HCT116 (cell line): Measurements from ENCODE around the gene CRYBG3. TPM values are rescaled to one million over a fixed set of nuclear protein-coding genes. Genes with fewer than 3 reads are reported as not detected.

ENCODE experiments used
- ATAC-seq: fragments of 200-7000 bp; cut with Tn5 transposase; 2 replicates; pipeline ENCODE4 v1.9.1; 2020; ENCODE audit warnings: mild to moderate bottlenecking, moderate library complexity
- BruUV-seq: library from RNA; stranded (reverse); fragments of 400-500 nt; replicated peaks from 2 replicates; lab custom pipeline; 2021; lab: Mats Ljungman, UMichigan
- CTCF ChIA-PET: fragments of 300-600 bp; sonication (Branson Sonifier 250); formaldehyde crosslinking; loops from one replicate; lab custom pipeline; 2021; ENCODE audit warnings: antibody characterized with exemption; lab: Charles Lee
- POLR2A ChIA-PET: fragments of 300-600, 350-600 bp; sonication (Branson Sonifier 250); formaldehyde crosslinking; loops from one replicate; lab custom pipeline; 2021; ENCODE audit warnings: antibody characterized with exemption; lab: Charles Lee
- RAD21 ChIA-PET, 2 experiments: fragments of 300-600 bp; sonication (Branson Sonifier 250); formaldehyde crosslinking; loops; one replicate each; lab custom pipeline; 2023; ENCODE audit warnings: low total read pairs in 2 of 2; ENCODE audit not compliant: uncharacterized antibody in 2 of 2, unreplicated experiment in 2 of 2, low non-redundant PET in 1 of 2; lab: Charles Lee
- DNase-seq: peaks from one replicate; pipeline ENCODE4 v3.0.0-alpha.2; 2010; ENCODE audit warnings: low read depth, low spot score
- H2AFZ ChIP-seq: fragments of 200-600 bp; shearing (Covaris generic), sonication (generic); 2 replicates; pipeline ENCODE4 v1.6.1; 2017; ENCODE audit warnings: low read depth, mixed run types, mixed read lengths, antibody characterized with exemption, low read length; ENCODE audit not compliant: poor library complexity, severe bottlenecking
- H3K27ac ChIP-seq: 2 replicates; pipeline ENCODE4 v1.5.1; 2012; ENCODE audit warnings: low read depth, low read length
- H3K27me3 ChIP-seq: fragments of 200-600 bp; sonication (generic); 2 replicates; pipeline ENCODE4 v1.6.1; 2016; ENCODE audit warnings: mixed run types, low read length, mixed read lengths; ENCODE audit not compliant: insufficient read depth
- H3K36me3 ChIP-seq, 2 experiments: fragments of 200-500 bp in 1 of 2; fragments of 200-600 bp in 1 of 2; sonication (Bioruptor generic) in 1 of 2; sonication (generic) in 1 of 2; 2 replicates each; pipeline versions ENCODE4 v1.5.1 to v1.6.1; 2014 to 2016; ENCODE audit warnings: low read length in 2 of 2, inconsistent platforms in 1 of 2, mixed read lengths in 1 of 2, mixed run types in 1 of 2; ENCODE audit not compliant: insufficient read depth in 2 of 2, control insufficient read depth in 1 of 2
- H3K4me1 ChIP-seq, 2 experiments: fragments of 200-600 bp in 1 of 2; sonication (generic) in 1 of 2; 2 replicates each; pipeline versions ENCODE4 v1.5.1 to v1.6.1; 2012 to 2017; ENCODE audit warnings: low read length in 2 of 2, inconsistent platforms in 1 of 2, mild to moderate bottlenecking in 1 of 2, mixed read lengths in 1 of 2, mixed run types in 1 of 2, moderate library complexity in 1 of 2; ENCODE audit not compliant: insufficient read depth in 2 of 2, control insufficient read depth in 1 of 2
- H3K4me2 ChIP-seq: fragments of 200-600 bp; sonication (generic); 2 replicates; pipeline ENCODE4 v1.6.1; 2017; ENCODE audit warnings: mixed run types, low read length, mixed read lengths
- H3K4me3 ChIP-seq, 2 experiments: fragments of 200-600 bp in 1 of 2; sonication (generic) in 1 of 2; replicated peaks in 1 of 2; 2 replicates each; pipeline ENCODE4 v1.5.1; 2011 to 2016; ENCODE audit warnings: low read length in 2 of 2, control low read depth in 1 of 2, low read depth in 1 of 2, mild to moderate bottlenecking in 1 of 2, mixed read lengths in 1 of 2, mixed run types in 1 of 2
- H3K79me2 ChIP-seq: fragments of 200-600 bp; sonication (generic); 2 replicates; pipeline ENCODE4 v1.6.1; 2017; ENCODE audit warnings: mild to moderate bottlenecking, mixed run types, low read length, moderate library complexity, mixed read lengths; ENCODE audit not compliant: insufficient read depth
- H3K9ac ChIP-seq: fragments of 200-600 bp; sonication (generic); 2 replicates; pipeline ENCODE4 v1.6.1; 2016; ENCODE audit warnings: low read length, mixed read lengths
- H3K9me2 ChIP-seq: fragments of 200-600 bp; sonication (generic), shearing (Covaris generic); 2 replicates; pipeline ENCODE4 v1.6.1; 2017; ENCODE audit warnings: mixed run types, mild to moderate bottlenecking, moderate library complexity; ENCODE audit not compliant: insufficient read depth
- H3K9me3 ChIP-seq, 2 experiments: fragments of 200-500 bp in 1 of 2; fragments of 200-600 bp in 1 of 2; sonication (Bioruptor generic) in 1 of 2; sonication (generic) in 1 of 2; 2 replicates each; pipeline ENCODE4 v1.6.1; 2014 to 2017; ENCODE audit warnings: low read length in 2 of 2, mixed read lengths in 2 of 2, inconsistent platforms in 1 of 2, low read depth in 1 of 2, mild to moderate bottlenecking in 1 of 2, mixed run types in 1 of 2, moderate library complexity in 1 of 2; ENCODE audit not compliant: control insufficient read depth in 1 of 2, insufficient read depth in 1 of 2
- H4K20me1 ChIP-seq: fragments of 200-600 bp; sonication (generic), shearing (Covaris generic); 2 replicates; pipeline ENCODE4 v1.6.1; 2017; ENCODE audit warnings: mixed run types, mild to moderate bottlenecking, moderate library complexity; ENCODE audit not compliant: insufficient read depth
- EGR1 ChIP-seq: IDR thresholded peaks from 2 replicates; pipeline ENCODE4 v1.6.1; 2012; ENCODE audit warnings: low read depth
- ELF1 ChIP-seq: IDR thresholded peaks from 2 replicates; pipeline ENCODE4 v1.6.1; 2012; ENCODE audit warnings: low read depth, borderline replicate concordance
- EZH2 ChIP-seq: fragments of 200-600 bp; sonication (generic); IDR thresholded peaks from 2 replicates; pipeline ENCODE4 v1.6.1; 2017; ENCODE audit warnings: antibody characterized with exemption, mixed run types
- JUND ChIP-seq: IDR thresholded peaks from 2 replicates; pipeline ENCODE4 v1.6.1; 2012
- POLR2A ChIP-seq: IDR thresholded peaks from 2 replicates; pipeline ENCODE4 v1.7.0; 2011; ENCODE audit warnings: borderline replicate concordance; ENCODE audit not compliant: insufficient read depth, insufficient read length; ENCODE audit errors: extremely low read depth
- RAD21 ChIP-seq: IDR thresholded peaks from 2 replicates; pipeline ENCODE4 v1.6.1; 2012; ENCODE audit warnings: low read depth, mild to moderate bottlenecking
- SIN3A ChIP-seq: IDR thresholded peaks from 2 replicates; pipeline ENCODE4 v1.6.1; 2012; ENCODE audit warnings: low read depth
- SRF ChIP-seq: IDR thresholded peaks from 2 replicates; pipeline ENCODE4 v1.6.1; 2012; ENCODE audit warnings: low read depth
- TCF7L2 ChIP-seq: IDR thresholded peaks from 2 replicates; pipeline ENCODE4 v1.7.0; 2011; ENCODE audit warnings: borderline replicate concordance, inconsistent platforms; ENCODE audit not compliant: insufficient read depth, insufficient read length; ENCODE audit errors: extremely low read depth
- YY1 ChIP-seq: IDR thresholded peaks from 2 replicates; pipeline ENCODE4 v1.6.1; 2011; ENCODE audit warnings: low read length, low read depth, moderate library complexity, mild to moderate bottlenecking; ENCODE audit not compliant: insufficient replicate concordance; ENCODE audit errors: extremely low read depth
- ZBTB33 ChIP-seq: IDR thresholded peaks from 2 replicates; pipeline ENCODE4 v1.6.1; 2011; ENCODE audit warnings: mild to moderate bottlenecking, low read length, moderate library complexity; ENCODE audit not compliant: insufficient replicate concordance; ENCODE audit errors: extremely low read depth
- intact Hi-C: fragments of 100-400 bp; cut with micrococcal nuclease; formaldehyde crosslinking; loops from 2 replicates; pipeline ENCODE4 v1.10.0; 2022
- total RNA-seq: library from RNA; stranded (reverse); gene quantifications from one replicate; pipeline ENCODE4 v1.2.1, GENCODE V29; 2021; ENCODE audit not compliant: unreplicated experiment
- TF ChIP-seq, protein P1 (sequence below): IDR thresholded peaks from 2 replicates; pipeline ENCODE4 v1.6.1; 2012; ENCODE audit warnings: low read depth

Gene CRYBG3
- total RNA-seq, 1 experiment from 2014 or later: 7.5 TPM

- no TSS peak for BruUV-seq
- RAD21 ChIA-PET: no interaction called here
- DNase-seq: no peak
- no peak overlapping the region for H3K4me2 ChIP-seq
- CTCF ChIA-PET: no interaction called here
- H3K79me2 ChIP-seq: no peaks in the 10 kb centered on the region
- no peak overlapping the region for H3K4me3 ChIP-seq
- intact Hi-C loops: no loop called here
- H3K9ac ChIP-seq: no peak overlapping the region
- no peak overlapping the region for H3K27ac ChIP-seq
- H4K20me1 ChIP-seq: no peaks in the 10 kb centered on the region
- POLR2A ChIA-PET: no interaction called here
- no peak for ATAC-seq
- no peaks in the 10 kb centered on the region for H3K9me3 ChIP-seq
- no peak overlapping the region for H2AFZ ChIP-seq
- H3K36me3 ChIP-seq: peaks cover 14 to 19% of the 10 kb centered on the region in 2 experiments; a peak in 3 of 4 replicates
- TF ChIP-seq SIN3A: no peak
- TF ChIP-seq EZH2: no peak
- TF ChIP-seq JUND: no peak
- no peak for TF ChIP-seq SRF
- TF ChIP-seq ELF1: no peak
- no peak for TF ChIP-seq POLR2A
- no peak for TF ChIP-seq ZBTB33
- no peak for TF ChIP-seq TCF7L2
- TF ChIP-seq RAD21: no peak
- TF ChIP-seq YY1: no peak
- TF ChIP-seq, protein P1, sequence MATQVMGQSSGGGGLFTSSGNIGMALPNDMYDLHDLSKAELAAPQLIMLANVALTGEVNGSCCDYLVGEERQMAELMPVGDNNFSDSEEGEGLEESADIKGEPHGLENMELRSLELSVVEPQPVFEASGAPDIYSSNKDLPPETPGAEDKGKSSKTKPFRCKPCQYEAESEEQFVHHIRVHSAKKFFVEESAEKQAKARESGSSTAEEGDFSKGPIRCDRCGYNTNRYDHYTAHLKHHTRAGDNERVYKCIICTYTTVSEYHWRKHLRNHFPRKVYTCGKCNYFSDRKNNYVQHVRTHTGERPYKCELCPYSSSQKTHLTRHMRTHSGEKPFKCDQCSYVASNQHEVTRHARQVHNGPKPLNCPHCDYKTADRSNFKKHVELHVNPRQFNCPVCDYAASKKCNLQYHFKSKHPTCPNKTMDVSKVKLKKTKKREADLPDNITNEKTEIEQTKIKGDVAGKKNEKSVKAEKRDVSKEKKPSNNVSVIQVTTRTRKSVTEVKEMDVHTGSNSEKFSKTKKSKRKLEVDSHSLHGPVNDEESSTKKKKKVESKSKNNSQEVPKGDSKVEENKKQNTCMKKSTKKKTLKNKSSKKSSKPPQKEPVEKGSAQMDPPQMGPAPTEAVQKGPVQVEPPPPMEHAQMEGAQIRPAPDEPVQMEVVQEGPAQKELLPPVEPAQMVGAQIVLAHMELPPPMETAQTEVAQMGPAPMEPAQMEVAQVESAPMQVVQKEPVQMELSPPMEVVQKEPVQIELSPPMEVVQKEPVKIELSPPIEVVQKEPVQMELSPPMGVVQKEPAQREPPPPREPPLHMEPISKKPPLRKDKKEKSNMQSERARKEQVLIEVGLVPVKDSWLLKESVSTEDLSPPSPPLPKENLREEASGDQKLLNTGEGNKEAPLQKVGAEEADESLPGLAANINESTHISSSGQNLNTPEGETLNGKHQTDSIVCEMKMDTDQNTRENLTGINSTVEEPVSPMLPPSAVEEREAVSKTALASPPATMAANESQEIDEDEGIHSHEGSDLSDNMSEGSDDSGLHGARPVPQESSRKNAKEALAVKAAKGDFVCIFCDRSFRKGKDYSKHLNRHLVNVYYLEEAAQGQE: no peak
- TF ChIP-seq EGR1: no peak
- no peaks in the 10 kb centered on the region for H3K27me3 ChIP-seq
- no peaks in the 10 kb centered on the region for H3K4me1 ChIP-seq
- H3K9me2 ChIP-seq: no peaks in the 10 kb centered on the region
Observed at GRCh38 chr3:97938444-97938843, 116.6 kb downstream of the CRYBG3 start.
